Fibroblast of skin of scalp (primary cell): Measurements from ENCODE around the gene RRAS.

ENCODE experiments used
- DNase-seq: peaks from one replicate; pipeline ENCODE4 v3.0.0-alpha.2; 2013

Gene RRAS

DNA sequence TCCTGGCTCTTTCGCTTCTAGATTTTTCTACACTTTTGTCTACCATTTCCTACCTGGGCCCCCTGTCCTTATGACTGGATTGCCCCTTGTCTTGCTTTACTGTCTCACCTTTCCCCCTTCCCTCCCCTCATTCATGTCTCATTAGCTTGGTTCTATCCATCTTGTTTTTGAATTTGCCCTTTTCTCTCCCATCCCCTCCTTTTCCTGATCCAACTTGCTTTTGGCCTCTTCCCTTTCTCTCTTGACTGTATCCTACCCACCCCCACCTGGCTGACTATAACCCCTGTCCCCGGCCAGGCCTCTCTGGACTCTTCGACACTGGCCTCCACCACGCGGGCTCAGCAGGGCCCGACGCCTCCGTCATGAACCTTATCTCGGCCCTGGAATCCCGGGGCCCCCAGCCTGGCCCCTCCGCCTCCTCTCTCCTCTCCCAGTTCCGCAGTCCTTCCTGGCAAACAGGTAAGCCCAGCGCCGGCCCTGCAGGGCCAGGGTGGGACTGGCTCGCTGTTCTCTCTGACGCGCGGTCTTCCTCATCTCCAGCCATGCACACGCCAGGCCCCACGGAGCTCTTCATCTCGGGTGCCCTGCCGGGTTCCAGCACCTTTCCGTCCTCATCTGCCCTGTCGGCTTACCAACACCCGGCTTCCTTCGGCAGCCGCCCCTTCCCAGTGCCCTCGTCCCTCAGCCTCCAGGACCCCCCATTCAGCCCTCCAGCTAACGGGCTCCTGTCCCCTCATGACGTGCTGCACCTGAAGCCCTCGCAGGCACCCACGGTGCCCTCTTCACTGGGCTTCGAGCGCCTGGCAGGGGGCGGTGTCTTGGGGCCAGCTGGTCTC, 45.6 kb downstream of the RRAS start:
- no peak for DNase-seq

DNA sequence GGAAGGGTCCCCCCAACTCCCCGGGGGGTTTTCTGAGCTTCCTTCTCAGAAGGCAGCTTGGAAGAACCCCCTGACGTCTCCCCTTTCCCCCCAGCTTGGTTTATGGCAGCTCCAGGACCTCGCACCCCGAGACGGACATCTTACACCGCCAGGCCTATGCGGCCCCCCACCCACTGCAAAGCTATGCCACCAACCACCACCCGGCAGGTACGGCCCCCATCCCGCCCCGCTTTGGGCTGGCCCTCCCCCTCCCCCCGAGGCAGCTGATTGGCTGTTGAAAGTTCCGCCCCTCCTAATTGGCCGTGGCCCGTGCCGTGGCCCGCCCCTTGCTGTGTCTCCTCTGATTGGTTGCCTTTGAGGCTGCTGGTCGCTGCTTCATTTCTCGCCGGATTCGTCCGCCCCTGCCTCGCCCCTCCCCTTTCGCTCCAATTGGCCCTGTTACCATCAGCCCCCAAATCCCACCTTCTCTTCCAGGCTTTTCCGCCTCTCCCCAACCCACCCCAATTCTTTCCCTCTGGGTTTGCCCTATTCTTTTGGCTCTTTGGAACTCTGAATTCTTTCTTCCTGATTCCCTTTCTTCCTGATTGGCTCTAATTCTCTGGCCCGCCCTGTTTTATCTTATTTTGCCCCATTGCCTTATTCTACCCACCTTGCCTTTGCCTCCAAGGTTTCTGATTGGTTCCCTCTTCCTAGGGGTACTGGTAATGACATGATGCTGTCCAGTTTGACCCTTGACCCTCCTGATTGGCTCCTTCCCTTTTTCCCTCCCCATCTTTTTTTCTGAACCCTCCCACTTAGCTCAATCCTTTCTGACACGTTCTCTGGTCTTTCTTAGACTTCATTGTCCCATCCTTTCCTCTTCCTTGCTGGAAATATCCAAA, 46.5 kb downstream of the RRAS start:
- peak; percentile 93 for DNase-seq

- no peak for DNase-seq
Observed at GRCh38 chr19:49592486-49593232, 47.3 kb downstream of the RRAS start.

- DNase-seq, result no peak
Observed at GRCh38 chr19:49591731-49592485, 48.0 kb downstream of the RRAS start.

DNA sequence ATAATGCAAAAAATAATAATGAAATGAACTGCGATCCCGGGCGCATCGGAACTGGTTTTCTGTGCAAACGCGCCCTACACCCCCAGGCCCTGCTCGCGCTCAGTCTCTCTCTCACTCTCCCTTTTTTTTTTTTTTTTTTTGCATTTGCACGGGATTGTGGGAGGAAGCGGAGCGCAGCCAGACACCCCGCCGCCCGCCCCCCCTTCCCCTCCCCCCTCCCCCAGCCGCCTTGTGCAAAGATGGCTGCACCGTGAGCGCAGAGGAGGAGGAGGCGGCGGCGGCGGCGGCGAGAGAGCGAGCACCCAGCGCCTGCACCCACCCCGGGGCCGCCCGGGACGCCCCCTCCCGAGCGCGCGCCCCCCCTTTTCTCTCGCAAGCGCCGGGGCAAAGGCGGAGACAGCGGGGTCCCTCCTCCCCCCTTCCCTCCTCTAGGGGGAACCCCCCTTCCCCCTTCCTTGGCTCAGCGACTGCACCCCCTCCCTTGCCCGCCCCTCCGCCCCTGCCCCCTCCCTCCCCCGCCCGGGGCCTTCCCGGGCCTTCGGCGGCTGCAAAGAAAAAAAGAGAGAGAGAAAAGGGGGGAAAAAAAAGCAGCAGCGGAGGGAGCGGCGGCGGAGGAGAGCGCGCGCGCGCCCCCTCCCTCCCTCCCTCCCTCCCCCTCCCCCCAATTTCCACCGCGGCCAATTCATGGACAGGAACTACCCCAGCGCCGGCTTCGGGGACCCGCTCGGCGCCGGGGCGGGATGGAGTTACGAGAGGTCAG, 48.8 kb downstream of the RRAS start, which contains the start of gene PRR12:
Gene PRR12 (plus strand): TSS at position 212 of the 760 bp plus-strand sequence. CDS start 473 bp downstream, at position 685.
- peak; percentile 80 for DNase-seq

DNA sequence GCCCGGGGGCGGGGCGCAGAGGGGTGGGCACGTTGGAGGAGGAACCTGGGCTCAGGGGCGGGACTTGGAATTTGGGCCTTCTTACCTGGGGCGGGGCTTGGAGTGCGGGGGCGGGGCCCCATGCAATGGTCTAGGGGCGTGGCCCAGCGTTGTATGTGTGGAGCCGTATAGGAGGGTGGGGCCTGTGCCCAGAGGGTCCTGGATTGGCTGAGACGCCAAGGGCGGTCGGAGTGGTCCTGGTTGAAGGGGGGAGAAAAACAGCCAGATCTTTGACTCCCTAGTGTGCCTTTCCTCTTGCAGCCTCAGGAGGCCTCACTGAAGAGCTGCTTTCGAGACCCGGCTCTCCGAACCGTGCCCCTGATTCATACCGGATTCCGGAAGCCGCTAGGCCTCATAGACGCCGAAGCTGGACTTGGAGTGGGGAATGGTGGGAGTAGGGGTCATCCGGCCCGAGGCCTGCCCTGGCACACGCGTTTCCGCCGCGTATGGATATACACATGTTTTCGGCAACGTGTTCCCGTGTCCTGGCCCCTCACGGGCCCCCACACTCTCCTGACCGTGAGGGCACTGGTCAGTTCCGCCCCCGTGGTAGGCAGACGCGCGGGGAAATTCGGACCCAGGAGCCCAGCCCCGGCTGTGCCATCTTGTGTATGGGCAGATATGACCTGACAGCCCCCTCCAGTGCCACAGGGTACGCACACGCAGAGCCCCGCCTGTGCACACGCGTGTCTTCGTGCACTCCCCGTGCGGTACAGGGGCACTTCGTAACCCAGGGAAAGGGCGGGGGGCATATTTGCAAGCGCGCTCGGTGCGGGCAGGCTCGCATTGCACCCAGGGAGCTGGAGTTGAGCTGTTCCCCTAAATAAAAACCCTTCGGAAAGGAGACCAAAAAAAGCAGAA, 49.6 kb downstream of the RRAS start:
- peak; percentile 98 for DNase-seq

- DNase-seq, result no peak
Observed at GRCh38 chr19:49589502-49589905, 50.4 kb downstream of the RRAS start.

- DNase-seq, result no peak
Observed at GRCh38 chr19:49588365-49589122, 51.4 kb downstream of the RRAS start.

DNA sequence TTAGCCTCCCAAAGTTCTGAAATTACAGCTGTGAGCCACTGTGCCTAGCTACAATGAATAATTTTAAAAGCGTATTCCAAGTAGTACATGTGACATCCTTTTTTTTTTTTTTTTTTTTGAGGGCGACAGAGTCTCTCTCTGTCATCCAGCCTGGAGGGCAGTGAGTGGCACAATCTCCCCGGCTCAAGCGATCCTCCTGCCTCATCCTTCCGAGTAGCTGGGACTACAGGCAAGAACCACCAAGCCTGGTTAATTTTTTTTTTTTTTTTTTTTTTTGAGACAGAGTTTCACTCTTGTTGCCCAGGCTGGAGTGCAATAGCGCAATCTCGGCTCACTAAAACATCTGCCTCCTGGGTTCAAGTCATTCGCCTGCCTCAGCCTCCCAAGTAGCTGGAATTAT, 52.7 kb downstream of the RRAS start:
- DNase-seq, result no peak
